ENCODE measurements around the gene ZNF197. TPM values are rescaled to one million over a fixed set of nuclear protein-coding genes. Genes with fewer than 3 reads are reported as not detected.

The ZNF197 gene
- total RNA-seq, 1 experiment from 2014 or later = 10.5 TPM

- no peak overlapping the region for H3K27ac Mint-ChIP-seq (ENCODE audit: unreplicated experiment)
- Histone ChIP-seq H3K4me1 (no peaks in the 10 kb centered on the region), H3K36me3 (ENCODE audit: control insufficient read depth, insufficient read depth, low read length) (peaks cover 9% of the 10 kb centered on the region), H3K27me3 (replicated peaks; ENCODE audit: control insufficient read depth, insufficient read depth, low read length) (no peaks in the 10 kb centered on the region), H3K9me3 (no peaks in the 10 kb centered on the region), H3K4me3 (ENCODE audit: low read depth, low read length) (no peak overlapping the region)
- peaks cover 56% of the 10 kb centered on the region for H3K36me3 Mint-ChIP-seq (ENCODE audit: insufficient read depth, unreplicated experiment)
- H3K4me1 Mint-ChIP-seq (ENCODE audit: low read depth, unreplicated experiment) = no peaks in the 10 kb centered on the region
- CTCF ChIA-PET = no interaction called here
- intact Hi-C loops (cut with micrococcal nuclease; ENCODE audit: unreplicated experiment) = no loop called here
- BruUV-seq (replicated peaks) = no TSS peak
- POLR2A ChIA-PET = no interaction called here
- no peak overlapping the region for H3K4me3 Mint-ChIP-seq (ENCODE audit: unreplicated experiment)
- DNase-seq = peak in 1 of 2 experiments; percentile 7
- H3K9me3 Mint-ChIP-seq (ENCODE audit: unreplicated experiment) = peaks cover 21% of the 10 kb centered on the region
- no peaks in the 10 kb centered on the region for H3K27me3 Mint-ChIP-seq (ENCODE audit: insufficient read depth, unreplicated experiment)
- TF ChIP-seq CTCF (IDR thresholded peaks at IDR 0.05; ENCODE audit: insufficient read depth in 1 of 2, low read depth in 1 of 2, low read length in 1 of 2, severe bottlenecking in 1 of 2, unreplicated experiment in 1 of 2) = peak in 1 of 2 experiments; percentile 15
Observed at GRCh38 chr3:44661189-44661588, 36.4 kb downstream of the ZNF197 start.

- intact Hi-C loops (cut with micrococcal nuclease; ENCODE audit: unreplicated experiment) = no loop called here
- Histone ChIP-seq H3K4me3 (ENCODE audit: low read depth, low read length) (no peak overlapping the region), H3K27me3 (replicated peaks; ENCODE audit: control insufficient read depth, insufficient read depth, low read length) (no peaks in the 10 kb centered on the region), H3K36me3 (ENCODE audit: control insufficient read depth, insufficient read depth, low read length) (no peaks in the 10 kb centered on the region), H3K9me3 (no peaks in the 10 kb centered on the region), H3K4me1 (no peaks in the 10 kb centered on the region)
- no peak for TF ChIP-seq CTCF (IDR thresholded peaks at IDR 0.05; ENCODE audit: insufficient read depth in 1 of 2, low read depth in 1 of 2, low read length in 1 of 2, severe bottlenecking in 1 of 2, unreplicated experiment in 1 of 2)
- CTCF ChIA-PET = no interaction called here
- BruUV-seq (replicated peaks) = no TSS peak
- Mint-ChIP-seq H3K4me1 (ENCODE audit: low read depth, unreplicated experiment) (no peaks in the 10 kb centered on the region), H3K27me3 (ENCODE audit: insufficient read depth, unreplicated experiment) (no peaks in the 10 kb centered on the region), H3K9me3 (ENCODE audit: unreplicated experiment) (peaks cover 9% of the 10 kb centered on the region), H3K36me3 (ENCODE audit: insufficient read depth, unreplicated experiment) (peaks cover 19% of the 10 kb centered on the region), H3K27ac (ENCODE audit: unreplicated experiment) (no peak overlapping the region), H3K4me3 (ENCODE audit: unreplicated experiment) (no peak overlapping the region)
- POLR2A ChIA-PET = no interaction called here
- no peak for DNase-seq
Observed at GRCh38 chr3:44665173-44665572, 40.3 kb downstream of the ZNF197 start.

- Mint-ChIP-seq H3K4me3 (ENCODE audit: unreplicated experiment) (no peak overlapping the region), H3K9me3 (ENCODE audit: unreplicated experiment) (peaks cover 9% of the 10 kb centered on the region), H3K4me1 (ENCODE audit: low read depth, unreplicated experiment) (no peaks in the 10 kb centered on the region), H3K36me3 (ENCODE audit: insufficient read depth, unreplicated experiment) (peaks cover 7% of the 10 kb centered on the region), H3K27me3 (ENCODE audit: insufficient read depth, unreplicated experiment) (no peaks in the 10 kb centered on the region), H3K27ac (ENCODE audit: unreplicated experiment) (no peak overlapping the region)
- ChIA-PET POLR2A (no interaction called here), CTCF (no interaction called here)
- Histone ChIP-seq H3K4me3 (ENCODE audit: low read depth, low read length) (no peak overlapping the region), H3K36me3 (ENCODE audit: control insufficient read depth, insufficient read depth, low read length) (no peaks in the 10 kb centered on the region), H3K4me1 (no peaks in the 10 kb centered on the region), H3K27me3 (replicated peaks; ENCODE audit: control insufficient read depth, insufficient read depth, low read length) (no peaks in the 10 kb centered on the region), H3K9me3 (no peaks in the 10 kb centered on the region)
- no peak for DNase-seq
- TF ChIP-seq CTCF (IDR thresholded peaks at IDR 0.05; ENCODE audit: insufficient read depth in 1 of 2, low read depth in 1 of 2, low read length in 1 of 2, severe bottlenecking in 1 of 2, unreplicated experiment in 1 of 2) = no peak
- BruUV-seq (replicated peaks) = no TSS peak
- intact Hi-C loops (cut with micrococcal nuclease; ENCODE audit: unreplicated experiment) = no loop called here
Observed at GRCh38 chr3:44666346-44666745, 41.5 kb downstream of the ZNF197 start.
